CD4-positive, alpha-beta T cell (primary cell): ENCODE measurements around the gene EDAR. TPM values are rescaled to one million over a fixed set of nuclear protein-coding genes. Genes with fewer than 3 reads are reported as not detected.
A peak's percentile ranks its signal among the peaks of the same experiment; 100 is the strongest.

ENCODE experiments used
- ATAC-seq: fragments of 200-7000 bp; cut with Tn5 transposase; one replicate; pipeline ENCODE4 v1.10.0; 2022; ENCODE audit warnings: mild to moderate bottlenecking; ENCODE audit not compliant: poor library complexity
- CTCF ChIA-PET: fragments of 350-600 bp; sonication (Branson Sonifier 250); formaldehyde crosslinking; loops from one replicate; lab custom pipeline; 2021; ENCODE audit warnings: antibody characterized with exemption, inconsistent platforms; lab: Charles Lee
- POLR2A ChIA-PET: fragments of 350-600 bp; sonication (Branson Sonifier 250); formaldehyde crosslinking; loops from one replicate; lab custom pipeline; 2021; ENCODE audit warnings: antibody characterized with exemption, inconsistent platforms; lab: Charles Lee
- DNase-seq, 14 experiments: peaks; one replicate each; pipeline ENCODE4 v3.0.0-alpha.2; 2013 to 2020; ENCODE audit warnings: mixed read lengths in 2 of 14
- H3K27ac ChIP-seq, 2 donors: one replicate each; pipeline versions ENCODE4 v1.5.1 to v1.7.0; 2013; ENCODE audit warnings: low read length in 2 of 2, low read depth in 1 of 2, mild to moderate bottlenecking in 1 of 2
- H3K27me3 ChIP-seq, 2 experiments: 1 replicate in 1 of 2; 2 replicates in 1 of 2; pipeline versions ENCODE4 v1.6.1 to v1.7.0; 2013; ENCODE audit warnings: low read length in 2 of 2, control low read depth in 1 of 2, mild to moderate bottlenecking in 1 of 2, moderate library complexity in 1 of 2; ENCODE audit not compliant: insufficient read depth in 2 of 2, control insufficient read depth in 1 of 2
- H3K36me3 ChIP-seq: one replicate; pipeline ENCODE4 v1.6.1; 2013; ENCODE audit warnings: low read length, control low read depth; ENCODE audit not compliant: insufficient read depth
- H3K4me1 ChIP-seq: one replicate; pipeline ENCODE4 v1.6.1; 2013; ENCODE audit warnings: low read length, control low read depth; ENCODE audit not compliant: insufficient read depth
- H3K4me3 ChIP-seq: one replicate; pipeline ENCODE4 v1.5.1; 2013; ENCODE audit warnings: mild to moderate bottlenecking, low read length, moderate library complexity
- H3K9me3 ChIP-seq, 2 experiments: 1 replicate in 1 of 2; 2 replicates in 1 of 2; pipeline versions ENCODE4 v1.6.1 to v1.7.0; 2013; ENCODE audit warnings: low read length in 2 of 2, mild to moderate bottlenecking in 2 of 2, control low read depth in 1 of 2, moderate library complexity in 1 of 2; ENCODE audit not compliant: control insufficient read depth in 1 of 2, insufficient read depth in 1 of 2
- H3K27ac Mint-ChIP-seq: one replicate; pipeline ENCODE4 v1.8.0; 2020; ENCODE audit warnings: mixed read lengths
- H3K27me3 Mint-ChIP-seq: one replicate; pipeline ENCODE4 v1.8.0; 2021; ENCODE audit warnings: mixed read lengths
- H3K36me3 Mint-ChIP-seq: one replicate; pipeline ENCODE4 v1.8.0; 2021; ENCODE audit warnings: low read depth, mixed read lengths
- H3K4me1 Mint-ChIP-seq: one replicate; pipeline ENCODE4 v1.8.0; 2021; ENCODE audit warnings: low read depth, mixed read lengths
- H3K4me3 Mint-ChIP-seq: one replicate; pipeline ENCODE4 v1.8.0; 2020; ENCODE audit warnings: mild to moderate bottlenecking, mixed read lengths
- H3K9me3 Mint-ChIP-seq: one replicate; pipeline ENCODE4 v1.8.0; 2020; ENCODE audit warnings: mixed read lengths
- CTCF ChIP-seq: fragments of 200-600 bp; IDR thresholded peaks from one replicate; pipeline ENCODE4 v1.8.0; 2022; ENCODE audit warnings: antibody characterized with exemption, mild to moderate bottlenecking
- intact Hi-C, 2 experiments: fragments of 100-400 bp; cut with DNase I in 1 of 2; cut with micrococcal nuclease in 1 of 2; formaldehyde crosslinking; loops; one replicate each; pipeline versions ENCODE4 v1.15.1 to v1.9.0; 2023 to 2025; cut with DNase I, micrococcal nuclease
- total RNA-seq, 174 experiments: library from RNA in 2 of 174; stranded (reverse) in 2 of 174; gene quantifications; one replicate each; pipeline ENCODE4 v1.2.3 and lab custom pipeline; 2021 to 2026

EDAR gene
- total RNA-seq, 2 experiments from 2014 or later = 9.4 to 10.3 TPM

GRCh38 chr2:109024477-109024876 is 35.5 kb upstream of the EDAR start:
- Histone ChIP-seq H3K36me3 (no peaks in the 10 kb centered on the region), H3K27ac (no peak overlapping the region), H3K9me3 (no peaks in the 10 kb centered on the region), H3K4me1 (peaks cover 38% of the 10 kb centered on the region), H3K27me3 (no peaks in the 10 kb centered on the region), H3K4me3 (no peak overlapping the region)
- CTCF ChIA-PET = no interaction called here
- Mint-ChIP-seq H3K27me3 (no peaks in the 10 kb centered on the region), H3K9me3 (no peaks in the 10 kb centered on the region), H3K36me3 (no peaks in the 10 kb centered on the region), H3K27ac (no peak overlapping the region), H3K4me3 (no peak overlapping the region), H3K4me1 (peaks cover 30% of the 10 kb centered on the region)
- ATAC-seq (no peak), DNase-seq (no peak)
- POLR2A ChIA-PET = no interaction called here
- intact Hi-C loops = loop anchor here in 1 of 2 experiments (10.0 kb wide), 1 partner anchor 190 kb away; no protein-coding TSS in a partner anchor
- TF ChIP-seq CTCF = no peak

DNA sequence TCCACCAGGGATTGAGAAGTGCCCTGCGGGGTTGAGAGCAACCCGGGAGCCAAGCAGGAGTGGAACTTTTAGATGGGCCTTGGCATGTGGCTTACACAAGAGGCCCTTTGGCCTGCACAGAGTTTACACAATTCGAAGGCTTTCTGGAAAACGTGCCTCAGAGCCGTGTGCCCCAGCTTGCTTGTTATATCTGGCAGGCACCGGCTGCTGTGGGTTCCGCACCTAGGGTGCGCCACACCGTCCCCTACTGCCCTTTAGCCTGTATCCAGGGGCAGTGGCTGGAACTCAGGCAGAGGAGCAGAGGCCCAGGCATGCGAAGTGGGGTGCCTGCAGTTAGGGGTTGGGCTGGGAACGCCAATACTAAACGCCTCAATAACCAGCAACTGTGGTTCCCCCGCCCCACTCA is 32.9 kb upstream of the EDAR start:
- intact Hi-C loops = loop anchor here in 1 of 2 experiments (10.0 kb wide), 1 partner anchor 193 kb away; no protein-coding TSS in a partner anchor
- ATAC-seq (no peak), DNase-seq (no peak)
- H3K27me3 ChIP-seq = no peaks in the 10 kb centered on the region
- H3K27ac ChIP-seq = no peak overlapping the region
- Mint-ChIP-seq H3K27me3 (no peaks in the 10 kb centered on the region), H3K4me3 (no peak overlapping the region), H3K36me3 (no peaks in the 10 kb centered on the region), H3K4me1 (peaks cover 36% of the 10 kb centered on the region), H3K27ac (no peak overlapping the region), H3K9me3 (no peaks in the 10 kb centered on the region)
- peaks cover 15% of the 10 kb centered on the region for H3K4me1 ChIP-seq
- ChIA-PET POLR2A (interaction anchor here (2.7 kb wide), 1 partner anchor 10 kb away, joined by 49 read pairs; no protein-coding TSS in a partner anchor), CTCF (no interaction called here)
- H3K9me3 ChIP-seq = no peaks in the 10 kb centered on the region
- H3K36me3 ChIP-seq = no peaks in the 10 kb centered on the region
- no peak overlapping the region for H3K4me3 ChIP-seq
- TF ChIP-seq CTCF = no peak

- Mint-ChIP-seq H3K36me3 (no peaks in the 10 kb centered on the region), H3K4me1 (peaks cover 40% of the 10 kb centered on the region), H3K27ac (peak overlapping the region; percentile 7), H3K9me3 (no peaks in the 10 kb centered on the region), H3K27me3 (no peaks in the 10 kb centered on the region), H3K4me3 (no peak overlapping the region)
- Histone ChIP-seq H3K27me3 (no peaks in the 10 kb centered on the region), H3K9me3 (no peaks in the 10 kb centered on the region), H3K27ac (no peak overlapping the region), H3K36me3 (no peaks in the 10 kb centered on the region), H3K4me3 (no peak overlapping the region), H3K4me1 (peaks cover 15% of the 10 kb centered on the region)
- peak; percentile 96 for ATAC-seq
- no peak for TF ChIP-seq CTCF
- POLR2A ChIA-PET = interaction anchor here (0.6 to 2.7 kb wide), 6 partner anchors 12 to 316 kb away, joined by 3 to 49 read pairs (median 4); partner anchors contain the start of gene EDAR
- intact Hi-C loops = loop anchor here in 1 of 2 experiments (10.0 kb wide), 1 partner anchor 195 kb away; no protein-coding TSS in a partner anchor
- peak in 4 of 14 experiments; percentile 19 to 49 (median 46) for DNase-seq
- CTCF ChIA-PET = interaction anchor here (1.5 kb wide), 1 partner anchor 11 kb away, joined by 7 read pairs; no protein-coding TSS in a partner anchor
These were observed 31.2 kb upstream of the EDAR start for GRCh38 chr2:109020217-109020637.
